CD4-positive, alpha-beta T cell (primary cell): ENCODE results near the gene REEP2. TPM values are rescaled to one million over a fixed set of nuclear protein-coding genes. Genes with fewer than 3 reads are reported as not detected.

Experiments
- ATAC-seq: fragments of 200-7000 bp; cut with Tn5 transposase; one replicate; pipeline ENCODE4 v1.10.0; 2022; ENCODE audit warnings: mild to moderate bottlenecking; ENCODE audit not compliant: poor library complexity
- CTCF ChIA-PET: fragments of 350-600 bp; sonication (Branson Sonifier 250); formaldehyde crosslinking; loops from one replicate; lab custom pipeline; 2021; ENCODE audit warnings: antibody characterized with exemption, inconsistent platforms; lab: Charles Lee
- POLR2A ChIA-PET: fragments of 350-600 bp; sonication (Branson Sonifier 250); formaldehyde crosslinking; loops from one replicate; lab custom pipeline; 2021; ENCODE audit warnings: antibody characterized with exemption, inconsistent platforms; lab: Charles Lee
- DNase-seq, 14 experiments: peaks; one replicate each; pipeline ENCODE4 v3.0.0-alpha.2; 2013 to 2020; ENCODE audit warnings: mixed read lengths in 2 of 14
- H3K27ac ChIP-seq, 2 donors: one replicate each; pipeline versions ENCODE4 v1.5.1 to v1.7.0; 2013; ENCODE audit warnings: low read length in 2 of 2, low read depth in 1 of 2, mild to moderate bottlenecking in 1 of 2
- H3K27me3 ChIP-seq, 2 experiments: 1 replicate in 1 of 2; 2 replicates in 1 of 2; pipeline versions ENCODE4 v1.6.1 to v1.7.0; 2013; ENCODE audit warnings: low read length in 2 of 2, control low read depth in 1 of 2, mild to moderate bottlenecking in 1 of 2, moderate library complexity in 1 of 2; ENCODE audit not compliant: insufficient read depth in 2 of 2, control insufficient read depth in 1 of 2
- H3K36me3 ChIP-seq: one replicate; pipeline ENCODE4 v1.6.1; 2013; ENCODE audit warnings: low read length, control low read depth; ENCODE audit not compliant: insufficient read depth
- H3K4me1 ChIP-seq: one replicate; pipeline ENCODE4 v1.6.1; 2013; ENCODE audit warnings: low read length, control low read depth; ENCODE audit not compliant: insufficient read depth
- H3K4me3 ChIP-seq: one replicate; pipeline ENCODE4 v1.5.1; 2013; ENCODE audit warnings: mild to moderate bottlenecking, low read length, moderate library complexity
- H3K9me3 ChIP-seq, 2 experiments: 1 replicate in 1 of 2; 2 replicates in 1 of 2; pipeline versions ENCODE4 v1.6.1 to v1.7.0; 2013; ENCODE audit warnings: low read length in 2 of 2, mild to moderate bottlenecking in 2 of 2, control low read depth in 1 of 2, moderate library complexity in 1 of 2; ENCODE audit not compliant: control insufficient read depth in 1 of 2, insufficient read depth in 1 of 2
- H3K27ac Mint-ChIP-seq: one replicate; pipeline ENCODE4 v1.8.0; 2020; ENCODE audit warnings: mixed read lengths
- H3K27me3 Mint-ChIP-seq: one replicate; pipeline ENCODE4 v1.8.0; 2021; ENCODE audit warnings: mixed read lengths
- H3K36me3 Mint-ChIP-seq: one replicate; pipeline ENCODE4 v1.8.0; 2021; ENCODE audit warnings: low read depth, mixed read lengths
- H3K4me1 Mint-ChIP-seq: one replicate; pipeline ENCODE4 v1.8.0; 2021; ENCODE audit warnings: low read depth, mixed read lengths
- H3K4me3 Mint-ChIP-seq: one replicate; pipeline ENCODE4 v1.8.0; 2020; ENCODE audit warnings: mild to moderate bottlenecking, mixed read lengths
- H3K9me3 Mint-ChIP-seq: one replicate; pipeline ENCODE4 v1.8.0; 2020; ENCODE audit warnings: mixed read lengths
- CTCF ChIP-seq: fragments of 200-600 bp; IDR thresholded peaks from one replicate; pipeline ENCODE4 v1.8.0; 2022; ENCODE audit warnings: antibody characterized with exemption, mild to moderate bottlenecking
- intact Hi-C, 2 experiments: fragments of 100-400 bp; cut with DNase I in 1 of 2; cut with micrococcal nuclease in 1 of 2; formaldehyde crosslinking; loops; one replicate each; pipeline versions ENCODE4 v1.15.1 to v1.9.0; 2023 to 2025; cut with DNase I, micrococcal nuclease
- total RNA-seq, 174 experiments: library from RNA in 2 of 174; stranded (reverse) in 2 of 174; gene quantifications; one replicate each; pipeline ENCODE4 v1.2.3 and lab custom pipeline; 2021 to 2026

REEP2 gene
- total RNA-seq, 2 experiments from 2014 or later: 0.33 to 0.34 TPM

- no peak overlapping the region for H3K27ac Mint-ChIP-seq
- no peak for TF ChIP-seq CTCF
Measured at GRCh38 chr5:138452720-138453119, 13.9 kb downstream of the REEP2 start.

GRCh38 chr5:138453590-138453989, 14.7 kb downstream of the REEP2 start:
- intact Hi-C loops: loop anchor here in 1 of 2 experiments (5.0 kb wide), 1 partner anchor 809 kb away; no protein-coding TSS in a partner anchor
- Histone ChIP-seq H3K36me3 (no peaks in the 10 kb centered on the region), H3K4me3 (no peak overlapping the region), H3K27ac (no peak overlapping the region), H3K27me3 (no peaks in the 10 kb centered on the region), H3K9me3 (no peaks in the 10 kb centered on the region), H3K4me1 (peaks cover 19% of the 10 kb centered on the region)
- DNase-seq: no peak
- no peak for ATAC-seq
- peaks cover 17% of the 10 kb centered on the region for H3K4me1 Mint-ChIP-seq
- H3K27me3 Mint-ChIP-seq: no peaks in the 10 kb centered on the region
- TF ChIP-seq CTCF: no peak
- H3K36me3 Mint-ChIP-seq: no peaks in the 10 kb centered on the region
- no peak overlapping the region for H3K27ac Mint-ChIP-seq
- no peak overlapping the region for H3K4me3 Mint-ChIP-seq
- POLR2A ChIA-PET: no interaction called here
- no peaks in the 10 kb centered on the region for H3K9me3 Mint-ChIP-seq
- CTCF ChIA-PET: no interaction called here

More at GRCh38 chr5:138452720-138453119, 13.9 kb downstream of the REEP2 start:
- peaks cover 10% of the 10 kb centered on the region for H3K4me1 ChIP-seq
- no peak overlapping the region for H3K27ac ChIP-seq
- no peaks in the 10 kb centered on the region for H3K36me3 ChIP-seq
- Mint-ChIP-seq H3K4me1 (peaks cover 8% of the 10 kb centered on the region), H3K9me3 (no peaks in the 10 kb centered on the region), H3K36me3 (no peaks in the 10 kb centered on the region), H3K27me3 (no peaks in the 10 kb centered on the region), H3K4me3 (no peak overlapping the region)
- H3K4me3 ChIP-seq: no peak overlapping the region
- CTCF ChIA-PET: interaction anchor here (0.9 to 4.8 kb wide), 2 partner anchors 11 to 51 kb away, joined by 3 to 46 read pairs; no protein-coding TSS in a partner anchor
- ATAC-seq (no peak), DNase-seq (no peak)
- H3K27me3 ChIP-seq: no peaks in the 10 kb centered on the region
- no peaks in the 10 kb centered on the region for H3K9me3 ChIP-seq
- intact Hi-C loops: loop anchor here in 1 of 2 experiments (5.0 kb wide), 1 partner anchor 810 kb away; no protein-coding TSS in a partner anchor
- POLR2A ChIA-PET: interaction anchor here (0.7 kb wide), 1 partner anchor 71 kb away, joined by 3 read pairs; no protein-coding TSS in a partner anchor

GRCh38 chr5:138454121-138454520, 15.3 kb downstream of the REEP2 start:
- no peak for ATAC-seq
- no peak overlapping the region for H3K27ac ChIP-seq
- no peaks in the 10 kb centered on the region for H3K9me3 ChIP-seq
- Mint-ChIP-seq H3K4me1 (peaks cover 22% of the 10 kb centered on the region), H3K27ac (no peak overlapping the region), H3K9me3 (no peaks in the 10 kb centered on the region), H3K4me3 (no peak overlapping the region), H3K36me3 (no peaks in the 10 kb centered on the region), H3K27me3 (no peaks in the 10 kb centered on the region)
- H3K4me1 ChIP-seq: peaks cover 24% of the 10 kb centered on the region
- ChIA-PET CTCF (interaction anchor here (1.3 kb wide), 1 partner anchor 102 kb away, joined by 3 read pairs; the partner anchor contains the start of gene KDM3B), POLR2A (interaction anchor here (1.4 kb wide), 1 partner anchor 11 kb away, joined by 3 read pairs; the partner anchor contains the start of gene EGR1)
- DNase-seq: no peak
- intact Hi-C loops: loop anchor here in 1 of 2 experiments (5.0 kb wide), 1 partner anchor 808 kb away; no protein-coding TSS in a partner anchor
- H3K36me3 ChIP-seq: no peaks in the 10 kb centered on the region
- H3K27me3 ChIP-seq: no peaks in the 10 kb centered on the region
- no peak for TF ChIP-seq CTCF
- H3K4me3 ChIP-seq: no peak overlapping the region
